Kidney (tissue), 14 donors: ENCODE data around the gene MLX. TPM values are rescaled to one million over a fixed set of nuclear protein-coding genes. Genes with fewer than 3 reads are reported as not detected.

ENCODE experiments used
- DNase-seq, 5 donors: peaks; one replicate each; pipeline ENCODE4 v3.0.0-alpha.2; 2013 to 2020
- FAIRE-seq: peaks from 2 replicates; lab custom pipeline; 2012; peaks lifted over from hg19 to GRCh38; lab: Jason Lieb, UNC
- H3K27ac ChIP-seq, 2 donors: one replicate each; pipeline ENCODE4 v1.7.0; 2013; ENCODE audit warnings: low read depth in 2 of 2, low read length in 2 of 2, inconsistent platforms in 1 of 2
- H3K27me3 ChIP-seq: one replicate; pipeline ENCODE4 v1.7.1; 2013; ENCODE audit warnings: low read length, inconsistent platforms; ENCODE audit not compliant: control insufficient read depth, insufficient read depth
- H3K36me3 ChIP-seq, 3 donors: one replicate each; pipeline versions ENCODE4 v1.7.0 to v1.7.1; 2013; ENCODE audit warnings: low read length in 3 of 3, control low read depth in 1 of 3, inconsistent platforms in 1 of 3; ENCODE audit not compliant: insufficient read depth in 3 of 3, control insufficient read depth in 2 of 3
- H3K4me1 ChIP-seq, 3 donors: one replicate each; pipeline versions ENCODE4 v1.7.0 to v1.7.1; 2013; ENCODE audit warnings: low read length in 3 of 3, inconsistent platforms in 1 of 3, low read depth in 1 of 3; ENCODE audit not compliant: control insufficient read depth in 2 of 3, insufficient read depth in 2 of 3
- H3K4me3 ChIP-seq, 3 donors: one replicate each; pipeline versions ENCODE4 v1.7.0 to v1.8.1; 2013; ENCODE audit warnings: low read length in 3 of 3, control low read depth in 1 of 3, inconsistent platforms in 1 of 3
- H3K9ac ChIP-seq, 3 donors: one replicate each; pipeline versions ENCODE4 v1.7.0 to v1.7.1; 2013; ENCODE audit warnings: low read length in 3 of 3, control low read depth in 1 of 3, inconsistent platforms in 1 of 3
- H3K9me3 ChIP-seq, 3 donors: one replicate each; pipeline versions ENCODE4 v1.7.0 to v1.7.1; 2013; ENCODE audit warnings: low read length in 3 of 3, control low read depth in 1 of 3, inconsistent platforms in 1 of 3; ENCODE audit not compliant: control insufficient read depth in 2 of 3, insufficient read depth in 1 of 3
- CTCF ChIP-seq: IDR thresholded peaks from 3 replicates; pipeline ENCODE4 v1.5.1; 2012; ENCODE audit warnings: mild to moderate bottlenecking, moderate library complexity, borderline replicate concordance; ENCODE audit not compliant: insufficient read depth; ENCODE audit errors: extremely low read depth
- intact Hi-C: fragments of 100-400 bp; cut with DNase I; formaldehyde crosslinking; loops from one replicate; pipeline ENCODE4 v1.11.1; 2022
- polyA plus RNA-seq: library from polyadenylated mRNA; stranded (reverse); fragments of 350-450 nt; fragmentation: Illumina TruSeq; extraction: RNeasy Lipid Tissue Mini Kit (QIAGEN cat#74804); gene quantifications from one replicate; pipeline ENCODE4 v1.2.3, GENCODE V29; 2014; ENCODE audit warnings: low read depth, low replicate concordance; ENCODE audit not compliant: insufficient read depth
- total RNA-seq: library from RNA; stranded (reverse); fragmentation: NEBNext Ultra II Directional; extraction: Animal tissue kit (Norgen Biotek cat#: 25700); gene quantifications from one replicate; pipeline ENCODE4 v1.2.1, GENCODE V29; 2021
- donor health status: control.
- donor health status: control.
- donor health status: control.
- donor health status: control.
- donor health status: control.
- donor health status: DM: yes; HTN: yes; CAD: no.
- donor health status: Normal renal cell carcinoma (clear cell type).

MLX gene
- total and polyA plus RNA-seq, 2 donors from 2014 or later: 38.7 to 41.0 TPM

- Histone ChIP-seq H3K27ac (peak overlapping the region in 1 of 2 donors; percentile 43), H3K4me3 (no peak overlapping the region), H3K27me3 (no peaks in the 10 kb centered on the region), H3K9me3 (no peaks in the 10 kb centered on the region), H3K4me1 (peaks cover 0 to 5% (median 4%) of the 10 kb centered on the region in 3 donors), H3K36me3 (peaks cover 12 to 73% (median 56%) of the 10 kb centered on the region in 3 donors), H3K9ac (no peak overlapping the region)
- intact Hi-C loops: no loop called here
- no peak for DNase-seq
- TF ChIP-seq CTCF: no peak
- no peak for FAIRE-seq
Measured at GRCh38 chr17:42585353-42585752, 18.5 kb downstream of the MLX start.

- no peak for DNase-seq
Measured at GRCh38 chr17:42586514-42587230, 19.8 kb downstream of the MLX start.

GRCh38 chr17:42590886-42591285 lies 24.0 kb downstream of the MLX start:
- Histone ChIP-seq H3K4me3 (no peak overlapping the region), H3K4me1 (peaks cover 0 to under 1% (median 0%) of the 10 kb centered on the region in 3 donors), H3K27ac (no peak overlapping the region), H3K9ac (no peak overlapping the region), H3K36me3 (peaks cover 5 to 33% (median 19%) of the 10 kb centered on the region in 3 donors), H3K9me3 (no peaks in the 10 kb centered on the region), H3K27me3 (no peaks in the 10 kb centered on the region)
- no peak for TF ChIP-seq CTCF
- intact Hi-C loops: no loop called here
- no peak for DNase-seq
- no peak for FAIRE-seq

More at GRCh38 chr17:42586514-42587230, 19.8 kb downstream of the MLX start:
- no peak for TF ChIP-seq CTCF
- Histone ChIP-seq H3K9me3 (no peaks in the 10 kb centered on the region), H3K36me3 (peaks cover 12 to 67% (median 54%) of the 10 kb centered on the region in 3 donors), H3K4me3 (no peak overlapping the region), H3K9ac (no peak overlapping the region), H3K27ac (no peak overlapping the region), H3K4me1 (peaks cover 0 to 5% (median 4%) of the 10 kb centered on the region in 3 donors), H3K27me3 (no peaks in the 10 kb centered on the region)
- intact Hi-C loops: no loop called here
- no peak for FAIRE-seq

GRCh38 chr17:42591411-42591810 lies 24.5 kb downstream of the MLX start:
- intact Hi-C loops: no loop called here
- FAIRE-seq (no peak), DNase-seq (no peak)
- H3K27me3 ChIP-seq: no peaks in the 10 kb centered on the region
- H3K9ac ChIP-seq: no peak overlapping the region
- no peaks in the 10 kb centered on the region for H3K9me3 ChIP-seq
- H3K36me3 ChIP-seq: peaks cover 3 to 30% (median 15%) of the 10 kb centered on the region in 3 donors
- TF ChIP-seq CTCF: no peak
- no peak overlapping the region for H3K27ac ChIP-seq
- H3K4me1 ChIP-seq: no peaks in the 10 kb centered on the region
- no peak overlapping the region for H3K4me3 ChIP-seq
